Skeletal muscle satellite cell (primary cell): ENCODE results near the gene ADIRF.
"Not testable (repeated sequence)": the region's sequence is repeated elsewhere in the genome, so short reads cannot be mapped to it uniquely, and the experiment has no call there.

Source experiments
- H3K27me3 ChIP-seq: 2 replicates; pipeline ENCODE4 v1.7.0; 2013; ENCODE audit warnings: low read length; ENCODE audit not compliant: control insufficient read depth, insufficient read depth
- H3K36me3 ChIP-seq: 2 replicates; pipeline ENCODE4 v1.7.0; 2013; ENCODE audit warnings: mild to moderate bottlenecking, control low read depth, low read length; ENCODE audit not compliant: insufficient read depth
- H3K4me1 ChIP-seq: 2 replicates; pipeline ENCODE4 v1.7.0; 2013; ENCODE audit warnings: low read length; ENCODE audit not compliant: control insufficient read depth, insufficient read depth
- H3K4me2 ChIP-seq: 2 replicates; pipeline ENCODE4 v1.7.0; 2013; ENCODE audit warnings: mild to moderate bottlenecking, low read length
- H3K4me3 ChIP-seq: 2 replicates; pipeline ENCODE4 v1.7.0; 2013; ENCODE audit warnings: low read length
- H3K9ac ChIP-seq: 2 replicates; pipeline ENCODE4 v1.7.0; 2013; ENCODE audit warnings: mild to moderate bottlenecking, low read depth, low read length, moderate library complexity
- H3K9me3 ChIP-seq: replicated peaks from 2 replicates; pipeline ENCODE4 v1.7.0; 2013; ENCODE audit warnings: mild to moderate bottlenecking, control low read depth, low read length

ADIRF gene

GRCh38 chr10:86972613-86973380 is 4.5 kb downstream of the ADIRF start:
- Histone ChIP-seq H3K4me1 (peaks cover 41% of the 10 kb centered on the region), H3K4me3 (no peak overlapping the region), H3K9ac (no peak overlapping the region)

GRCh38 chr10:86974484-86974883 is 6.2 kb downstream of the ADIRF start:
- H3K4me2 ChIP-seq: no peak overlapping the region

More at GRCh38 chr10:86972613-86973380, 4.5 kb downstream of the ADIRF start:
- no peaks in the 10 kb centered on the region for H3K27me3 ChIP-seq
- H3K4me2 ChIP-seq: no peak overlapping the region
- no peaks in the 10 kb centered on the region for H3K36me3 ChIP-seq
- no peaks in the 10 kb centered on the region for H3K9me3 ChIP-seq

DNA sequence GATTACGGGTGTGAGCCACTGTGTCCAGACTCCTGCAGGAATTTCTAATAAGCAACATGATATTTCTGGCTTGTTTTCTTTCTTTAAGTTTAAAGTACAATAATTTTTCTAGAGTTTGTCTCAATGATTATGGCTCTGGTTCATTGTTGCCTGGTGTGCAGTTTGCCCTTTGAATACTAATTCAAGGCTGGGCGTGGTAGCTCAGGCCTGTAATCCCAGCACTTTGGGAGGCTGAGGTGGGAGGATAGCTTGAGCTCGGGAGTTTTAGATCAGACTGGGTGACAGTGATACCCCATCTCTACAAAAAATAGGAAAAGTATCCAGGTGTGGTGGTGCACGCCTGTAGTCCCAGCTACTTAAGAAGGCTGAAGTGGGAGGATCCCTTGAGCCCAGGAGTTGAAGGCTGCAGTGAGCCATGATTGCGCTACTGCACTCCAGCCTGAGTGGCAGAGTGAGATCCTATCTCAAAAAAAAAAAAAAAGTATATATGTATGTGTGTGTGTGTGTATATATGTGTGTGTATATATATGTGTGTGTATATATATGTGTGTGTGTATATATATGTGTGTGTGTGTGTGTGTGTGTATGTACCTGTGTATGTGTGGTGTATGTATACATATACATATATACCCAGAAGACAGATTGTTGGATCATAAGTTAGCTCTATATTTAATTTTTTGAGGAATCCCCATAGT is 8.2 kb downstream of the ADIRF start:
- no peak overlapping the region for H3K9ac ChIP-seq
- H3K27me3 ChIP-seq: no peaks in the 10 kb centered on the region
- H3K4me2 ChIP-seq: no peak overlapping the region
- no peak overlapping the region for H3K4me3 ChIP-seq
- H3K36me3 ChIP-seq: no peaks in the 10 kb centered on the region
- peaks cover 33% of the 10 kb centered on the region for H3K4me1 ChIP-seq
- H3K9me3 ChIP-seq: no peaks in the 10 kb centered on the region

More at GRCh38 chr10:86974484-86974883, 6.2 kb downstream of the ADIRF start:
- no peak overlapping the region for H3K4me3 ChIP-seq
- peaks cover 39% of the 10 kb centered on the region for H3K4me1 ChIP-seq
- no peaks in the 10 kb centered on the region for H3K36me3 ChIP-seq
- no peak overlapping the region for H3K9ac ChIP-seq
- H3K9me3 ChIP-seq: no peaks in the 10 kb centered on the region
- H3K27me3 ChIP-seq: no peaks in the 10 kb centered on the region

DNA sequence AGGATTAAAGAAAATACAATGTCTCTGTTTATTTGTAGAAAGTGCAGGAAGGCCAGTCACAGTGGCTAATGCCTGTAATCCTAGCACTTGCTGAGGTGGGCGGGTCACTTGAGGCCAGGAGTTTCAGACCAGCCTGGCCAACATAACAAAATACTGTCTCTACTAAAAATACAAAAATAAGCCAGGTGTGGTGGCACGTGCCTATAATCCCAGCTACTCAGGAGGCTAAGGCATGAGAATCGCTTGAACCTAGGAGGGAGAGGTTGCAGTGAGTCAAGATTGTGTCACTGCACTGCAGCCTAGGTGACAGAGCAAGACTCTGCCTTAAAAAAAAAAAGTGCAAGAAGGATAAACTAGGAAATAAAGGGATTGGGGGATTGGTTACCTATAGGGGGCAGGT is 10.2 kb downstream of the ADIRF start:
- H3K9me3 ChIP-seq, H3K4me2 ChIP-seq, H3K27me3 ChIP-seq, H3K36me3 ChIP-seq, H3K9ac ChIP-seq, H3K4me3 ChIP-seq: not testable (repeated sequence)
- H3K4me1 ChIP-seq: peaks cover 25% of the 10 kb centered on the region

DNA sequence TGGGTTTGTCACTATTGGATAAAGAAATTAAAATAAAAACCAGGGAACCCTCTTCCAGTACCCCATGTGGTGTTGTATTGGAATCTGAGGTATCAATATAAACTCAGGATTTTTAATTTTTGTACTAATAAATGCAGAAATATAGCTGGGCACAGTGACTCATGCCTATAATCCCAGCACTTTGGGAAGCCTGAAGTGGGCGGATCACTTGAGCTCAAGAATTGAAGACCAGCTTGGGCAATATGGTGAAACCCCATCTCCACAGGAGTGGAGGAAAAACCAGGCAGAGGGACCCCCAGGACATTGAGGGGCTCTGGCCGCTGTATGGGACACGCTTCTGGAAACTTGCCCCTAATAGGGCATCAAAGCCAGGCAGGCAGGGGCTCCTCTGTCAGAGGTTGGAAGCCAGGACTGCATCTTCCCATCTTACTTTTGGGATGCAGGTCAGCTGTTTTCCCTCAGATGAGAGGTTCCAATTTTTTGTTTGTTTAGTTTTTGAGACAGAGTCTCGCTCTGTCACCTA is 11.1 kb downstream of the ADIRF start:
- no peak overlapping the region for H3K9ac ChIP-seq
- H3K4me2 ChIP-seq: no peak overlapping the region
- H3K4me1 ChIP-seq: peaks cover 25% of the 10 kb centered on the region
- no peaks in the 10 kb centered on the region for H3K9me3 ChIP-seq
- H3K4me3 ChIP-seq: no peak overlapping the region
- no peaks in the 10 kb centered on the region for H3K36me3 ChIP-seq
- no peaks in the 10 kb centered on the region for H3K27me3 ChIP-seq

DNA sequence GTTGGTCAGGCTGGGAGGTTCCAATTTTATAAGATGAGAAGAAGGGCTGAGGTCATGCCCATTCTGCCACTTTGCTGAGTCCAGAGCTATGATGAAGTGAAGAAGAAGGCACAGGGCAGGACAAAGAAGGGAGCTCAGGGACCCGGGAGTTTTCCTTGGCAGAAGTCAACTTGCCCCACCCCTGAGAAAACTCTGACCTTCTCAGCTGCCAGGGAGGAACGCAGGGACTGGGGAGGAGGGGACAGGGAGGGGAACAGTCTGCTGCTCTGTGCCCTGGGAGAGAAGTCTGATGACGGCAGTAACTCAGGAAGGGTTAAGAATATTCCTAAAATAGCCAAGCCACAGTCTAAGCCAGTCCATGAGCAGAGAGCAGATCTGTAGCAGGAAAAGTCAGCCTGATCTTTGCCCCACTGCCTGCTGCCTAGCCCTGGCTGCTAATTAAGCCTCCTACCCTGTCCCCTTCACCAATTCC is 11.7 kb downstream of the ADIRF start:
- H3K36me3 ChIP-seq: no peaks in the 10 kb centered on the region
- peaks cover 25% of the 10 kb centered on the region for H3K4me1 ChIP-seq
- no peaks in the 10 kb centered on the region for H3K9me3 ChIP-seq
- peak overlapping the region; percentile 8 for H3K9ac ChIP-seq
- H3K4me3 ChIP-seq: no peak overlapping the region
- H3K4me2 ChIP-seq: no peak overlapping the region
- H3K27me3 ChIP-seq: no peaks in the 10 kb centered on the region

DNA sequence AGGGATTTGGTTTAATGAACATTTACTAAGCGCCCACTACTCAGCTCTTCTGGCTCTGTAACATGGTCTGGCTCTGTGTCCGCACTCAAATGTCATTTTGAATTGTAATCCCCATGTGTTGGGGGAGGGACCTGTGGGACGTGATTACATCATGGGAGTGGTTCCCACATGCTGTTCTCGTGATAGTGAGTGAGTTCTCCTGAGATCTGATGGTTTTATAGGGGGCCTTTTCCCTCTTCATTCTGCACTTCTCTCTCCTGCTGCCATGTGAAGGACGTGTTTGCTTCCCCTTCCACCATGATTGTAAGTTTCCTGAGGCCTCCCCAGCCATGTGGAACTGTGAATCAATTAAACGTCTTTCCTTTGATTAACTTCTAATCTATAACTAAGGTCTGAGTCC is 12.7 kb downstream of the ADIRF start:
- H3K4me3 ChIP-seq, H3K4me2 ChIP-seq, H3K27me3 ChIP-seq, H3K9ac ChIP-seq, H3K9me3 ChIP-seq, H3K36me3 ChIP-seq: not testable (repeated sequence)
- peaks cover 25% of the 10 kb centered on the region for H3K4me1 ChIP-seq

GRCh38 chr10:86981716-86982115 is 13.4 kb downstream of the ADIRF start:
- Histone ChIP-seq H3K4me3 (no peak overlapping the region), H3K4me1 (peaks cover 25% of the 10 kb centered on the region), H3K9ac (no peak overlapping the region), H3K4me2 (no peak overlapping the region), H3K36me3 (no peaks in the 10 kb centered on the region), H3K9me3 (no peaks in the 10 kb centered on the region), H3K27me3 (no peaks in the 10 kb centered on the region)

DNA sequence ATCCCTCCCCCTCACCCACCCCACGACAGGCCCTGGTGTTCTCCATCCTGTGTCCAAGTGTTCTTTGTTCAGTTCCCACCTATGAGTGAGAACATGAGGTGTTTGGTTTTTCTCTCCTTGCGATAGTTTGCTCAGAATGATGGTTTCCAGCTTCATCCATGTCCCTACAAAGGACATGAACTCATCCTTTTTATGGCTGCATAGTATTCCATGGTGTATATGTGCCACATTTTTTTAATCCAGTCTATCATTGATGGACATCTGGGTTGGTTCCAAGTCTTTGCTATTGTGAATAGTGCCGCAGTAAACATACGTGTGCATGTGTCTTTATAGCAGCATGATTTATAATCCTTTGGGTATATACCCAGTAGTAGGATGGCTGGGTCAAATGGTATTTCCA is 16.2 kb downstream of the ADIRF start:
- H3K9me3 ChIP-seq, H3K4me3 ChIP-seq, H3K4me2 ChIP-seq, H3K9ac ChIP-seq, H3K27me3 ChIP-seq, H3K36me3 ChIP-seq: not testable (repeated sequence)
- peaks cover 12% of the 10 kb centered on the region for H3K4me1 ChIP-seq

DNA sequence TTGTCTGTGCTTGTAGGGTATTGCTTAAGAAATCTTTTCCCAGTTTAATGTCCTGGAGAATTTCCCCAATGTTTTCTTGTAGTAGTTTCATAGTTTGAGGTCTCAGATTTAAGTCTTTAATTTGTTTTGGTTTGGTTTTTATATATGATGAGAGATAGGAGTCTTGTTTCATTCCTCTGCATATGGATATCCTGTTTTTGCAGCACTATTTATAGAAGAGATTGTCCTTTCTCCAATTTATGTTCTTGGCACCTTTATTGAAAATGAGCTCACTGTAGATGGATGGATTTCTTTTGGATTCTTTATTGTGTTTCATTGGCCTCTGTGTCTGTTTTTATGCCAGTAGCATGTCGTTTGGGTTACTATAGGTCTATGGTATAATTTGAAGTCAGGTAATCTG is 20.2 kb downstream of the ADIRF start:
- no peak overlapping the region for H3K4me2 ChIP-seq
- H3K4me1 ChIP-seq: no peaks in the 10 kb centered on the region
- H3K9me3 ChIP-seq: no peaks in the 10 kb centered on the region
- no peak overlapping the region for H3K4me3 ChIP-seq
- no peaks in the 10 kb centered on the region for H3K36me3 ChIP-seq
- H3K27me3 ChIP-seq: no peaks in the 10 kb centered on the region
- no peak overlapping the region for H3K9ac ChIP-seq

- not testable (repeated sequence) for H3K36me3 ChIP-seq, H3K27me3 ChIP-seq, H3K4me1 ChIP-seq, H3K9me3 ChIP-seq, H3K4me3 ChIP-seq, H3K4me2 ChIP-seq, H3K9ac ChIP-seq
These were observed 23.1 kb downstream of the ADIRF start for GRCh38 chr10:86991362-86991761.
